ENCODE measurements around the gene ADORA3.

ADORA3 gene

GRCh38 chr1:111540928-111541327 lies 37.5 kb upstream of the ADORA3 start:
- Histone ChIP-seq H3K9me3 (ENCODE audit: insufficient read depth, low read length) (peaks cover 19% of the 10 kb centered on the region), H3K4me1 (ENCODE audit: insufficient read depth, insufficient read length) (peaks cover 3% of the 10 kb centered on the region), H3K9ac (ENCODE audit: insufficient read length, low read depth) (no peak overlapping the region), H3K4me3 (ENCODE audit: insufficient read length, low read depth) (no peak overlapping the region), H3K27me3 (ENCODE audit: insufficient read depth, insufficient read length) (no peaks in the 10 kb centered on the region), H3K36me3 (ENCODE audit: insufficient read depth, insufficient read length, low read length) (no peaks in the 10 kb centered on the region)
- DNase-seq (ENCODE audit: low read depth, low spot score): no peak
- no peak for TF ChIP-seq YY1 (IDR thresholded peaks at IDR 0.05; ENCODE audit: insufficient read depth, insufficient read length)
- no peak for TF ChIP-seq ZNF274 (IDR thresholded peaks at IDR 0.05; ENCODE audit: low read depth, low read length)
- TF ChIP-seq SUZ12 (IDR thresholded peaks at IDR 0.05; ENCODE audit: extremely low read depth, insufficient read depth, insufficient read length): no peak

GRCh38 chr1:111538343-111539025 lies 35.1 kb upstream of the ADORA3 start:
- H3K9me3 ChIP-seq (ENCODE audit: insufficient read depth, low read length): peaks cover 19% of the 10 kb centered on the region
- peaks cover 3% of the 10 kb centered on the region for H3K4me1 ChIP-seq (ENCODE audit: insufficient read depth, insufficient read length)
- peak; percentile 25 for DNase-seq (ENCODE audit: low read depth, low spot score)
- no peaks in the 10 kb centered on the region for H3K36me3 ChIP-seq (ENCODE audit: insufficient read depth, insufficient read length, low read length)
- H3K9ac ChIP-seq (ENCODE audit: insufficient read length, low read depth): no peak overlapping the region
- H3K27me3 ChIP-seq (ENCODE audit: insufficient read depth, insufficient read length): no peaks in the 10 kb centered on the region
- TF ChIP-seq YY1 (IDR thresholded peaks at IDR 0.05; ENCODE audit: insufficient read depth, insufficient read length): no peak
- no peak overlapping the region for H3K4me3 ChIP-seq (ENCODE audit: insufficient read length, low read depth)

GRCh38 chr1:111535256-111536191 lies 32.1 kb upstream of the ADORA3 start:
- Histone ChIP-seq H3K9ac (ENCODE audit: insufficient read length, low read depth) (no peak overlapping the region), H3K4me3 (ENCODE audit: insufficient read length, low read depth) (no peak overlapping the region), H3K27me3 (ENCODE audit: insufficient read depth, insufficient read length) (no peaks in the 10 kb centered on the region), H3K36me3 (ENCODE audit: insufficient read depth, insufficient read length, low read length) (no peaks in the 10 kb centered on the region), H3K9me3 (ENCODE audit: insufficient read depth, low read length) (peaks cover 13% of the 10 kb centered on the region; the same call in 1 of the 2 replicates), H3K4me1 (ENCODE audit: insufficient read depth, insufficient read length) (no peaks in the 10 kb centered on the region)
- no peak for DNase-seq (ENCODE audit: low read depth, low spot score)
- TF ChIP-seq ZNF274 (IDR thresholded peaks at IDR 0.05; ENCODE audit: low read depth, low read length) (no peak), SUZ12 (IDR thresholded peaks at IDR 0.05; ENCODE audit: extremely low read depth, insufficient read depth, insufficient read length) (no peak), YY1 (IDR thresholded peaks at IDR 0.05; ENCODE audit: insufficient read depth, insufficient read length) (no peak)

GRCh38 chr1:111520053-111520452 lies 16.6 kb upstream of the ADORA3 start:
- H3K4me3 ChIP-seq (ENCODE audit: insufficient read length, low read depth): no peak overlapping the region
- DNase-seq (ENCODE audit: low read depth, low spot score): no peak
- H3K4me1 ChIP-seq (ENCODE audit: insufficient read depth, insufficient read length): no peaks in the 10 kb centered on the region
- peaks cover 9% of the 10 kb centered on the region for H3K27me3 ChIP-seq (ENCODE audit: insufficient read depth, insufficient read length)
- H3K36me3 ChIP-seq (ENCODE audit: insufficient read depth, insufficient read length, low read length): no peaks in the 10 kb centered on the region
- no peaks in the 10 kb centered on the region for H3K9me3 ChIP-seq (ENCODE audit: insufficient read depth, low read length)
- H3K9ac ChIP-seq (ENCODE audit: insufficient read length, low read depth): no peak overlapping the region
- TF ChIP-seq SUZ12 (IDR thresholded peaks at IDR 0.05; ENCODE audit: extremely low read depth, insufficient read depth, insufficient read length) (no peak), ZNF274 (IDR thresholded peaks at IDR 0.05; ENCODE audit: low read depth, low read length) (no peak), YY1 (IDR thresholded peaks at IDR 0.05; ENCODE audit: insufficient read depth, insufficient read length) (no peak)

GRCh38 chr1:111517469-111518225 lies 14.2 kb upstream of the ADORA3 start:
- DNase-seq (ENCODE audit: low read depth, low spot score): no peak
- H3K4me1 ChIP-seq (ENCODE audit: insufficient read depth, insufficient read length): no peaks in the 10 kb centered on the region

GRCh38 chr1:111516005-111516535 lies 12.6 kb upstream of the ADORA3 start:
- peak; percentile 40 for DNase-seq (ENCODE audit: low read depth, low spot score)
- Histone ChIP-seq H3K36me3 (ENCODE audit: insufficient read depth, insufficient read length, low read length) (no peaks in the 10 kb centered on the region), H3K4me1 (ENCODE audit: insufficient read depth, insufficient read length) (no peaks in the 10 kb centered on the region), H3K9ac (ENCODE audit: insufficient read length, low read depth) (peak overlapping the region; percentile 65), H3K27me3 (ENCODE audit: insufficient read depth, insufficient read length) (peaks cover 15% of the 10 kb centered on the region), H3K9me3 (ENCODE audit: insufficient read depth, low read length) (no peaks in the 10 kb centered on the region), H3K4me3 (ENCODE audit: insufficient read length, low read depth) (peak overlapping the region; percentile 19)
- TF ChIP-seq YY1 (IDR thresholded peaks at IDR 0.05; ENCODE audit: insufficient read depth, insufficient read length) (no peak), SUZ12 (IDR thresholded peaks at IDR 0.05; ENCODE audit: extremely low read depth, insufficient read depth, insufficient read length) (no peak), ZNF274 (IDR thresholded peaks at IDR 0.05; ENCODE audit: low read depth, low read length) (no peak)

More at GRCh38 chr1:111517469-111518225, 14.2 kb upstream of the ADORA3 start:
- Histone ChIP-seq H3K27me3 (ENCODE audit: insufficient read depth, insufficient read length) (peaks cover 15% of the 10 kb centered on the region), H3K9ac (ENCODE audit: insufficient read length, low read depth) (no peak overlapping the region), H3K4me3 (ENCODE audit: insufficient read length, low read depth) (no peak overlapping the region), H3K36me3 (ENCODE audit: insufficient read depth, insufficient read length, low read length) (no peaks in the 10 kb centered on the region), H3K9me3 (ENCODE audit: insufficient read depth, low read length) (no peaks in the 10 kb centered on the region)
- TF ChIP-seq SUZ12 (IDR thresholded peaks at IDR 0.05; ENCODE audit: extremely low read depth, insufficient read depth, insufficient read length): no peak
- no peak for TF ChIP-seq ZNF274 (IDR thresholded peaks at IDR 0.05; ENCODE audit: low read depth, low read length)
- no peak for TF ChIP-seq YY1 (IDR thresholded peaks at IDR 0.05; ENCODE audit: insufficient read depth, insufficient read length)

Measured in NT2/D1 (cell line).